ENCODE measurements around the gene UCP3.
"Not testable (repeated sequence)": the region's sequence is repeated elsewhere in the genome, so short reads cannot be mapped to it uniquely, and the experiment has no call there.

The UCP3 gene

DNA sequence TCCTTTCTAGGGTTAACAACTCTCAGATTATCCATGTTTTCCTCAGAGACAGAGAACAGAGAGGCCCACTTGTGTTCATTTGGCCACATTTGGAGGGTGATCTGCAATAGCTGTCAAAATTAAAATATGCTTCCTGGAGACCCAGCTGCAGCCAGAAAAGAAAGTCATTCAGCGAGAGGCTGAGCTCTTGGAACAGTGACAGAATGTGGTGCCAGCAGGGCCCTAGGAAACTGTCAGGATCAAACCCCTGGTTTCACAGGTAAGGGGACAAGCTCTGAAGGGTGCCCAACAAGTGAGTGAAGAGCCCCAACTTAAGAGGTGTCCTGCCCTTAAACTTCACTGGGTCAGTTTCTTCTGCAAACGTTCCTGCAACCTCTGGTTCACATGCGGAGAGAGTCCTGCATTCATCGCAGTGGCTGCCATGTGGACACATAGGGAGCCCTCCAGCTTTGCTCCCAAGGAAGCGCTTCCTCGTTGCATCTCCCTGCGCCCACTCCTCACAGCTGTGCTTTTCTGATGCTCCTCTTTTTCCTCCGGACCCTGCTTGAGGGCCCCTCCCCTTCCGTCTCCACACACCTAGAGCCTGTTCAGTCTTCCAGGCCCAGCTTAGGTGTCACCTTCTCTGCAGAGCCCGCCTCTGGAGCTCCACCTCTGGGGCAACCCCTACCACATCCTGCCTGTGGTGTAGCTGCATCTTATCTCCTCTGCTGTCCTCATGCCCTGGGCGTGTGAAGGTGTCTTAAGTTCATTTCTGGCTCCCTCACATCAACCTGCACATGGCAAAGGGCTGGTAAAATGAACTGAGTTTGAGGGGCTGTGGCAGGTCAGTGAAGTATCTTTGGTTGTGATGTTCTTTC lies 3.9 kb downstream of the UCP3 start:
- DNase-seq: no peak

DNA sequence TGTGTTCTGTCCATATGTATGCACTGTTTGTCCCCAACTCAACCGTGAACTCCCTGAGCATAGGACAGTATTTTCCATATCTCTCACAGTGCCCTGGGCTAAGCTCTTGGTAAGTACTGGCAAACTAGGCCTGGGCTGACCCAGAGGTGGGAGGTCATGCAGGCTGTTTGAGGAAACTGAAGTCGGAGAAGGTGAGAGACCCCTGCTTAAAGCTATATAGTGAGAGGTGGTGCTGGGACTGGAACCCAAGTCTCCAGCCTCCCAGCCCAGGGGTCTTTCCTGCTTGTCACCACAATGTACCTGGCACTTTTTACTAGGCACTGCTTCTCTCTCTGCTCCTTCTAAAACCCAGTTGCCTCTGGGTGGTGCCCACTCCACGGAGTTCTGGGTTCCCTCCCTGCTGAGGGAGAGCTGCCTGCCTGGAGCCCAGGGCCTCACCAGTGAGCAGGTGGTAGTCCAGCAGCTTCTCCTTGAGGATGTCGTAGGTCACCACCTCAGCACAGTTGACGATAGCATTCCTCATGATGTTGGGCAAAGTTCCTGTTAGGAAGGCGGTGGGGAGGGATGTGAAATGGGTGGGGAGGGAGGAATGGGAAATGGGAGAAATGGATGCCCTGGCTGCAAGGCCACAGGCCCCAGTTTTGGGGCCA lies 4.7 kb downstream of the UCP3 start:
- in situ Hi-C loops (cut with MboI; ENCODE audit: low pct_unique_long_range_greater_than_20kb, low sequenced_read_pairs): no loop called here
- DNase-seq: no peak

More for the DNA sequence above, 3.9 kb downstream of the UCP3 start:
- in situ Hi-C loops (cut with MboI; ENCODE audit: low pct_unique_long_range_greater_than_20kb, low sequenced_read_pairs): no loop called here

DNA sequence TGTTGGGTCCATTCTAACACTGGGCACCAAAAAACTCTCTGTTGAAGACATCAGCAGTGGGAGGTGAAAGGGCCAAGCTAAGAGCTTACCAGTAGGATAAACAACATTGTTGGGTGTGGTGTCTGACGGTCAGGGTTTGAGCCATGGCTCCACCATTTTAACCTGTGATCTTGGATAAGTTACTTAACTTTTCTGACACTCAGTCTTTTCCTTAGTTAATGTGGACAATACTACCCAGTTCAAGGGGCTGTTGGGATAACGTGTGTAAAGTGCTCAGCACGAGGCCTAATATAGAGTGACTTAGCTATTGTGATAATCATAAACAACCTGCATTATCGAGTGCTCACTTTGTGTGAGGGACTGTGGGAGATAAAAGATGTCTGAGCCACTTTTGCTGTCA lies 6.1 kb downstream of the UCP3 start:
- no peak for DNase-seq
- in situ Hi-C loops (cut with MboI; ENCODE audit: low pct_unique_long_range_greater_than_20kb, low sequenced_read_pairs): no loop called here

DNA sequence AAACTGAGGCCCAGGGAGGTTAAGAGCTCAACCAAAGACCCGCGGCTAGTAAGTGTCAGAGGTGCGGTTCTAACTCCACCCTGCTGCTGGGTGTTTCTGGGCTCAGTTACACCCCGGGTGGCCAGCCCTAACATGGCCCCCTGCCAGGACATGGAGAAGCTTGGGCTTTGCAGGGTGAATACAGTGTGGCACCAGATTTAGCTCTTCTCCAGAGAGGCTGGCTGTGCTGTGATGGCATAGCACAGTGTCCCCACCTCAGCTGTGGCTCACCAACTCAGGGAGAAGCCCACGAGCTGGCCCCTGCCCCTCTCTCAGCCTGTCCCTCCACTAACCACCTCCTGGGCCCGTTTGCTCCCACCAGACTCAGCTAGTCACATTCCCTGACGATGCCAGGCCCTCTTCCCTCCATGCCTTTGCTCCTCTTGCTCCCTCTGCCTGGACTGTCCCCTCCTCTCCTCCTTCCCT lies 7.0 kb downstream of the UCP3 start:
- in situ Hi-C loops (cut with MboI; ENCODE audit: low pct_unique_long_range_greater_than_20kb, low sequenced_read_pairs): no loop called here
- DNase-seq: no peak

DNA sequence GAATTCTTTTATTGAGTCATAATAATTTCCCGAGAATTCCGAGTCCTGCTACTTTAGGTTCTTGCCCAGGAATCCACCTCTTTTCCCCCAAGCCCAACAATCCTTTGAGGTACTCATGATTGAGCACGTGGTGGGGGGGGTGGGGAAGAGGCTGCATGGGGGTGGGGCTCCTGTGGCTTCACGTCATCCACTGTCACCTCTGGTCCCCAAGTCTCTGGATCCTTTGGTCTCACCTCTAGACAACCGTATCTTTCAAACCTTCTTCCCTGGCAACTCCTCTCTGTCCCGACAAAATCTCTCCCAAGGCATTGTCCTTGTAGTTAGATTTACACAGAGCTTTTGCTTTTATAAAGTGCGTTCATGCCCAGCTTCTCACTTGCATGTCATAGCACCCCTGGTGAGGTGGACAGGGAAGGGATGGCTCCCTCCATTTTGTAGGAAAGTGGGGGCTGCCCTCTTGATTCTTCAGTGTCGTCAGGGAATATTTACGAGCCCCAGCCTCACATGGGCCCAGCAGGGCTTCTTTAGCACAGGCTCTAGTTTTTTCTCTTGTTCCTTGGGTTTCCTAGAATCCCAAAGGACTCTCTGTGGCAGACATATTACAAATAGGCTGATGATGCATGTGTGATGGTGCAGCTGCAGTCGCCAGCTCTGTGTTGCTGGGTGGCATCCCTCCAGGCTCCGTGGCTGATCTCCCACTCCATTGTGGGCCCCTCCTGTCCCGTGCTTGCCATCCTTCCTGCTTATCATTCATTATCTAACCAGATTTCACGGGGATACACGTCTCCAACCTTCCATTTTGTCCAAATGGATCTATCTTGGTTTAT lies 8.4 kb downstream of the UCP3 start:
- in situ Hi-C loops (cut with MboI; ENCODE audit: low pct_unique_long_range_greater_than_20kb, low sequenced_read_pairs): no loop called here
- no peak for DNase-seq

DNA sequence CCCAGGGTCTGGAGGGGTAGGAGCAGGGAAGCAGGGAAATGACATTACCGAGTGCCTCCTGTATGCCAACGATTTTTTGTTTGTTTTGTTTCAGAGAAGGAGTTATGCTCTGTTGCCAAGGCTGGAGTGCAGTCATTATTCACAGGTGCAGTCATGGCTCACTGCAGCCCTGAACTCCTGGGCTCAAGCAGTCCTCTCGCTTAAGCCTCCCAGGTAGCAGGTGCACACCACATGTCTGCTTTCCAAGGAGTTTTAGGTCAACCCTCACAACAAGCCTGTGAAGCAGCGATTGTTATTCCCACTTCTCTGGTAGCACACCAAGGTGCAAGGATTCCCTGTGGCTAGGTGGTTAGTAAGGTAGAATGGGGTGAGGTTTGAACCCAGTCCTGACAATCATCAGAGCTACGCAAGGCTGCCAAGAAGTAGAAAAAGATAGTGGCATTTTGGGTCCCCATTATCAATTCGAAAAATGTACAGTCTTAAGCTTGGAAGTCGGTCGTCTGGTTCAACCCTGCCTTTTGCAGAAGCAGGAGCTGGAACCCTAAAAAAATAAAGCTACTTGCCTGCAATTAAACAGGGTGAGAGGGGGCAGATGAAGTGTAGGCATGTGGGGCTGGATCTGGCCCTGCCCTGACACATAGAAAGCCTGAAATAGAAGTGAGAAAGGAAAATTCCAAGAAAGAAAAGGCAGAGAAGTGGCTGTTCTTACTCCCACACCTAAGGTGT lies 9.1 kb downstream of the UCP3 start:
- no peak for DNase-seq
- in situ Hi-C loops (cut with MboI; ENCODE audit: low pct_unique_long_range_greater_than_20kb, low sequenced_read_pairs): no loop called here

DNA sequence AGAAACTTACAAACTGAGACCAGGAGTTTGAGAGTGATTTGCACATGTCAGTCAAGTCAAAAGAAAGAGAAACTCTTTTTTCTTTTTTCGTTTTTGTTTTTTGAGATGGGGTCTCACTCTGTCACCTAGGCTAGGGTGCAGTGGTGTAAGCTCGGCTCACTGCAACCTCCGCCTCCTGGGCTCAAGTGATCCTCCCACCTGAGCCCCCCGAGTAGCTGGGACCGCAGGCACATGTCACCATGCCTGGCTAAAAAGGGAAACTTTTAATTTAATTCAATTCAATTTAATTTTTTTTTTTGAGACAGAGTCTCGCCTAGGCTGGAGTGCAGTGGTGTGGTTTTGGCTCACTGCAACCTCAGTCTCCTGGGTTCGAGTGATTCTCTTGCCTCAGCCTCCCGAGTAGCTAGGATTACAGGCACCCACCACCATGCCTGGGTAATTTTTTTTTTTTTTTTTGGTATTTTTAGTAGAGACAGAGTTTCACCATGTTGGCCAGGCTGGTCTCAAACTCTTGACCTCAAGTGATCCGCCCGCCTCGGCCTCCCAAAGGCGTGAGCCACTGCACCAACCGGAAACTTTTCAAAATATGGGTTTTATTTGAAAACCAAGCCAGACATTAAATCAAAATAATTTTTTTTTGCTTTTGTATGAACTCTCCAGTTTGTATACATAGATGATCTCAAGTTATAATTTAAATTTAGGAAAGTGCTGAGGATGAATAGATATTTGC lies 9.9 kb downstream of the UCP3 start:
- DNase-seq: no peak
- in situ Hi-C loops (cut with MboI; ENCODE audit: low pct_unique_long_range_greater_than_20kb, low sequenced_read_pairs): no loop called here

DNA sequence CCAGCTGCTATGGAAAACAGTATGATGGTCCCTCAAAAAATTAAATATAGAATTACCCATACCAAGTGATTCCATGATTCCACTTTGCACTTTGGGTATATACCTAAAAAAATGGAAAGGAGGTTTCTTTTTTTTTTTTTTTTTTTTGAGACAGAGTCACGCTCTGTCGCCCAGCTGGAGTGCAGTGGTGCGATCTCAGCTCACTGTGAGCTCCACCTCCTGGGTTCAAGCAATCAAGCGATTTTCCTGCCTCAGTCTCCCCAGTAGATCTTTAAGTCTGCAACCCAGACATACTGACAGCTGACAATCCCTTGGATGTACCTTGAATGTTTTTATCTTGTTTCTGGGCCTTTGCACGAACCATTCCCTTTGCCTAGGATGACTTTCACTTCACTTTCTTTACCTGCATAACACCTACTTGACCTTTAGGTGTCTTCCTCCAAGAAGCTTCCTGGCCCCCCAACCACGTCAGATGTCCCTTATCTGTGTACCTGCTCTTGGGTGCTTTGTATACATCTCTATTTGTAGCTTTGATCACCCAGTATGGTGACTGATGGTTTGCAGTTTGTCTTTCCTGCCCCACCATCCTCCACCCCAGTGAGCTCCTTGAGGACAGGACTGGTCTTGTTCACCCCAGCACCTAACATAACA lies 11.6 kb downstream of the UCP3 start:
- no peak for DNase-seq
- in situ Hi-C loops (cut with MboI; ENCODE audit: low pct_unique_long_range_greater_than_20kb, low sequenced_read_pairs): no loop called here

DNA sequence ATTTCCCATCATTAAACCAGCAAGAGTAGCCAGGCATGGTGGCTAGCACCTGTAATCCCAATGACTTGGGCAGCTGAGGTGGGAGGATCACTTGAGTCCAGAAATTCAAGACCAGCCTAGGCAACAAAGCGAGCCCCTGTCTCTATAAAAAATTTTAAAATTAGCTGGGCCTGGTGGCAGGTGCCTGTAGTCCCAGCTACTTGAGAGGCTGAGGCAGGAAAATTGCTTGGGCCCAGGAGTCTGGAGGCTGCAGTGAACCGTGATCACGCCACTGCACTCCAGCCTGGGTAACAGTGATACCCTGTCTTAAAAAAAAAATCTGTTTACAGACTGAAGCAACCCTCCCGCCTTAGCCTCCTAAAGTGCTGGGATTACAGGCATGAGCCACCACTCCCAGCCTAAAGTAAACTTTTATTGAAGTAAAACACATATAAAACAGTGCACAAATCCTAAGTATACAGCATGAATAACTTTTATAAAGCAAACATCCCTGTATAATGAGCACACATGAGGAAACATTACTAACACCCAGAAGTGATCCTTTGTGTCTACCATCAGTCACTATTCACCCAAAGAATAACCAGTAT lies 12.6 kb downstream of the UCP3 start:
- no peak for DNase-seq
- in situ Hi-C loops (cut with MboI; ENCODE audit: low pct_unique_long_range_greater_than_20kb, low sequenced_read_pairs): no loop called here

DNA sequence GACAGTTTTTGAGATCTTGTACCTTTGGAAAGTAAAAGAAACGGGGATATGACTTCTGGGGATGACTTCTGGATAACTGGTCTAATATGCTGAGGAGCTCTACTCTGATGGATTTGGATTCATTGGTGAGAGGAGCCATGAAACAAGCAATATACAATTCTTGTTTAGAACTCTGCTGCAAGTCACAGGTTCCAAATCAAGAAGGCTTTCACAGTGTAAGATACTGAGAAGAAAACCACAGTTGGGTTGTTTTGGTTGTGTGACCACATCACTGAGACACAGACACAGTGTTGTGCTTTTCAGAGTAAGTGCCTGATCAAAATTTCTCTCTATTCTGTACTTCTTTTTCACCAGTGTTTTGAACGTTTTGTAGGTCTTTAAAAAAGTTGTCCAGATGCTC lies 13.2 kb downstream of the UCP3 start:
- no peak for DNase-seq
- in situ Hi-C loops (cut with MboI; ENCODE audit: low pct_unique_long_range_greater_than_20kb, low sequenced_read_pairs): no loop called here

DNA sequence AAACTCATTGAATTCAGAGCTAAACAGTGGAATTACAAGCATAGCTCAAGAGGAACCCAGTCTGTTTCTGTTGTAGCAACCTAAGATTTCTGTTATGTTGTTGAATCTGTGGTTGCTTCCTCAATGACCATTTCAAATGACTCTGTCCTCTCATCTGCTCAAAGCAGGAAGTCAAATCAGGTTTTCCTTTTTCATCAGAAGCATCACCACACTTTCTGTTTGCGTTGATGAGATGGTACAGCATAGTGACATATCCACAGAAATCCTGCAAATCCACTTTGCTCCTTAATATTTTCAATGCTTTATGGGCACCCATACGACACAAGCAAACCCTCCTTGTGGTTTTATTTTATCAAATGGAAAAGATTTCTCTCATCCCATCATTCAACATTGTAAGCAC lies 13.6 kb downstream of the UCP3 start:
- in situ Hi-C loops (cut with MboI; ENCODE audit: low pct_unique_long_range_greater_than_20kb, low sequenced_read_pairs): no loop called here
- peak; percentile 66 for DNase-seq

DNA sequence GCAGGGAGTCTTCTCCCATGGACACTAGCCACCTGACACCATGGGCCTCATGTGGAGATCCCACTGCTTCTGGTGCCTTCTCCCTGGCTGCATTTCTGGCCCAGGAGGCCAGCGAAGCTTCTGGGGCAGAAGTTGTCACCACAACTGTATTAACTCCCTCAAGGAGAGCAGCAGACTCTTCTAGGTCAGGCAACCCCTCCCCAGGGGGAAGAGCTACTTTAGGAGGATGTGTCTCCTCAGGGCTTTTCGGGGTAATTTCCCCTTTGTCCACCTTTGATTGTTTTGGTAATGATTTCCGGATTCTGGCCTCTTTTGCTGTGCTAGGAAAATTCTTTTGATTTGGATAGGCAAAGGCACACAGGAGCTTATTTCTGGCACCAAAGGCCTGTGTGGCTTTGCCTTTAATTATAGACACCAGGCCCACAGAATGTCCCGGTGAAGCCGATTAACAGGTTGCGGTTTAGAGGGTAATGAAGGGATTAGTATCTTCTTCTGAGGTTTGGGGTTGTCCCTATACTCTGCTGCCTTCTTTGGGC lies 17.3 kb downstream of the UCP3 start:
- in situ Hi-C loops (cut with MboI; ENCODE audit: low pct_unique_long_range_greater_than_20kb, low sequenced_read_pairs): no loop called here
- DNase-seq: no peak

DNA sequence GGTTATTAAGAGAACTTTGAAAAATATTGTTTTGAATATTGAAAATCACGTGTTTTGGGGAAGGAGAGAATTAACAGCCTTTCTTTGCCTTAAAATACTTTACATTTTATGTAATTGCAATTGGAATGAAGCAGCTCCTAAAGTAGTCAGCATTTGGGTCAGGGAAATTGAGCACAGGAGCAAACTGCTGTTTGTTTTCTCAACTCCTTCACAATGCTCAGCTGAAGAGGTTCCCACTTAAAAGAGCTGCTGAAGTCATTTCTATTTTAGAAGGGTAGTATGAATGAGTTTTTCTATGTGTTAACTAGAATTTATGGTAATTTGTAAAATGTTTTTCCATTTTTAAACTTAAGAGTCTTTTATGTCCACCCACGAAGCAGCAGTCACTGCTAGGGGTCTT lies 18.2 kb downstream of the UCP3 start:
- in situ Hi-C loops (cut with MboI; ENCODE audit: low pct_unique_long_range_greater_than_20kb, low sequenced_read_pairs): no loop called here
- no peak for DNase-seq

DNA sequence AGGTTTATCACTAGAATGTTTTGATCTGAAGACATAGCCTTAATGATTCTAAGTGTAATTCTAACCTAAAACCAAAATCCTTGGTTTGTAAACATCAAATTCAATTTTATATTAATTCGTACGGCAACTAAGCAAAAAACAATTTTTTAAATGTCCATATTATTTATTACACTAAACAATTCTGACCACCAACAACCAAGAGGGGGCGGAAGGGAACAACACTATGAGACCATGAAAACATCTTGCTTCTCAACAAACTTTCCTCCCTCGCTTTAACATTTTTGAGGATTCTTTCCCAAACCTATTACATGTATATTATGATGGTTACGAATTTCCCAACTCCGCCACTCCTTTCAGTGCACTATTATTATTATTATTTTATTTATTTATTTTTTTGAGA lies 19.7 kb downstream of the UCP3 start:
- in situ Hi-C loops (cut with MboI; ENCODE audit: low pct_unique_long_range_greater_than_20kb, low sequenced_read_pairs): no loop called here
- DNase-seq: no peak

DNA sequence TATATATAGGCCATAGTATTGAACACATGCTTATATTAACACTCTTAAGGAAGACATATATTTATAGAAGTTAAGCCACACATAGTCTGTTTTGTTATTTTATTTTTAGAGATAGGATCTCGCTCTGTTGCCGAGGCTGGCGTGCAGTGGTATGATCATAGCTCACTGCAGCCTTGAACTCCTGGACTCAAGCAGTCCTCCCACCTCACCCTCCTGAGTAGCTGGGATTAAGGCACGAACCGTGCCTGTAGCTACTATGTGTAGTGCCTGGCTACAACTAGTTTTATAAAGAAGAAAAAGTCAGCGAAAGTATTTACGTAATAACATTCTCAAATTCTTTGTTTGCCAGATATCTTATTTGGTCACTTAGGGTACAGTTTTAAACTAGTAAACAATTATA lies 20.7 kb downstream of the UCP3 start:
- DNase-seq: no peak
- in situ Hi-C loops (cut with MboI; ENCODE audit: low pct_unique_long_range_greater_than_20kb, low sequenced_read_pairs): no loop called here

DNA sequence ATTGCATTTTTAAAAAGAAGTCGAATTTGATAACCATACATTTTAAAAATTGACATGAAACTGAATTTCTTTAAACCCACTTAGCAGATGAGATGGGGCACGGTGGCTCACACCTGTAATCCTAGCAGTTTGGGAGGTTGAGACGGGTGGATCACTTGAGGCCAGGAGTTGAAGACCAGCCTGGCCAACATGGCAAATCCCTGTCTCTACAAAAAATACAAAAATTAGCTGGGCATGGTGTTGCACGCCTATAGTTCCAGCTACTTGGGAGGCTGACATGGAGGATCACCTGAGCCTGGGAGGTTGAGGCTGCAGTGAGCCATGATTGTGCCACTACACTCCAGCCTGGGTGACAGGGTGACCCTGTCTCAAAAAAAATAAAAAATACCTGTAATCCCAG lies 23.2 kb downstream of the UCP3 start:
- DNase-seq; in situ Hi-C loops (cut with MboI; ENCODE audit: low pct_unique_long_range_greater_than_20kb, low sequenced_read_pairs): not testable (repeated sequence)

DNA sequence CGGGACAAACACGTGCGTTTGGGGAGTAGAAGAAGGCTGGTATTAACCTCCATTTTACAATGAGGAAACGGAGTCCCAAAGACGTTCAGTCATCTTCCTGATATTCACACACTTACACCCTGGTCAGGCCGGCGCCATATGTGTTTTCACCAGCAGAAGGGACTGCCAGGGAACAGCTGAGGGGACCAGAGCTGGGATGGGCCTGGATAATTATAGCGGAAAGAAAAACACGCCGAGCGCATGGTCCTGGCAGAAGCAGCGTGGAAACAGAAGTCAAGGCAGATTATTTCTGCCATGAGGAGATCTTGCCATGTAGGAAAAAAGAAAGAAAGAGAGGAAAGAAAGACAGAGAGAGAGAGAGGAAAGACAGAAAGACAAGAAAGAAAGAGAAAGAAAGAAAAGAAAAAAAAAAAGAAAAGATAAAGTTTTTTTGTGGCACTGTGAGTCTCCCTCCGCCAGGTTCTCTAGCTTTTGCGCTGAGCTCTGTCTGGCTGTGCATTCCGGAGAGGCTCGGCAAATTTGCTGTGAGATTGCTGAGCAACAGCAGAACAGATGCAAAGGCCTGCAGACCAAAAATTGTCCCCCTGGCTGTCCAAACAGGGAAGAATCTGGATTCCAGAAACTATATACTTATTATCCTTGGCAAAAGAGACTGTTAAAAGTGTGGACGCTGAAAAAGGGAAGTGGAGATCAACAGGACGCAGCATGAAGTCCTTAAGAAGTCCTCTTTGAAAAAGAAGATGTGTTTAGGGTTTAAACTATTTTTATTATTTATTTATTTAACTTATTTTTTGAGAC lies 24.9 kb downstream of the UCP3 start:
- peak; percentile 53 for DNase-seq
- in situ Hi-C loops (cut with MboI; ENCODE audit: low pct_unique_long_range_greater_than_20kb, low sequenced_read_pairs): no loop called here

Data from KBM-7 (cell line).